Kidney epithelial cell (primary cell): Measurements from ENCODE around the gene SUMO4. TPM values are rescaled to one million over a fixed set of nuclear protein-coding genes. Genes with fewer than 3 reads are reported as not detected.

Source experiments
- DNase-seq: peaks from one replicate; pipeline ENCODE4 v3.0.0-alpha.2; 2010; ENCODE audit warnings: low read depth
- H3K27me3 ChIP-seq: 2 replicates; pipeline ENCODE4 v1.6.0; 2011; ENCODE audit warnings: low read length; ENCODE audit not compliant: control insufficient read depth, insufficient read depth
- H3K36me3 ChIP-seq: 2 replicates; pipeline ENCODE4 v1.5.1; 2011; ENCODE audit warnings: low read length; ENCODE audit not compliant: control insufficient read depth, insufficient read depth
- H3K4me3 ChIP-seq: 2 replicates; pipeline ENCODE4 v1.5.1; 2011; ENCODE audit warnings: low read depth, mild to moderate bottlenecking, control low read depth, low read length
- total RNA-seq: library from RNA; depleted of rRNA; stranded (reverse); fragments of >200 nt; gene quantifications from 2 replicates; pipeline ENCODE4 v1.2.3, GENCODE V29; 2015
- TF ChIP-seq, protein P1 (sequence below): IDR thresholded peaks from 2 replicates; pipeline ENCODE4 v1.5.1; 2011; ENCODE audit warnings: mild to moderate bottlenecking, moderate library complexity, low read length, control low read depth, inconsistent platforms; ENCODE audit not compliant: insufficient read depth, poor library complexity, severe bottlenecking

SUMO4 gene
- total RNA-seq, 1 donor from 2014 or later: not detected

DNA sequence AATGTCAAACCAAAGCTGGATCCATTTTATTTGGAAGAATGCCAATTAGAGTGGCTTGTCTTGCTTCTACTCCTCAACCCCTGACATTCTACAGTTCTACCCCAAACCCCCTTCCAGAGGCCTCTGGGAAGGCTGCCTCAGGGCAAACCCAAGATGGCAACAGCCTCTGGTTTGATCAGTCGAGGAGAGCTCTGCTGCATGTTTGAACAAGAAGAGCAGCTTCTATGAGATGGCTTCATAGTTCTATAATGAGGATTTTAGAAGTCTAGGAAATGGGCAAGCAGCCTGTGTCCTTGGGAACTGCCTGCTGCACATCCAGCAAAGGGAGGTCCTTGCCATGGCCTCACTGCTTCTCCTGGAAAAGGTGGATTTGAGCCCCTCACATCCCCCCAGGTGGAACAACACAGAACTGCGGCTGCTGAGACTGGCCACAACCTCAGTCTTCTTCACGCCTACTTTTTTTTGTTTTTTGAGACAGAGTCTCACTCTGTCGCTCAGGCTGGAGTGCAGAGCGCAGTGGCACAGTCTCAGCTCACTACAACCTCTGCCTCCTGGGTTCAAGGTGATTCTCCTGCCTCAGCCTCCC lies 46.8 kb downstream of the SUMO4 start:
- Histone ChIP-seq H3K4me3 (no peak overlapping the region), H3K27me3 (peaks cover 13% of the 10 kb centered on the region), H3K36me3 (no peaks in the 10 kb centered on the region)
- TF ChIP-seq, protein P1, sequence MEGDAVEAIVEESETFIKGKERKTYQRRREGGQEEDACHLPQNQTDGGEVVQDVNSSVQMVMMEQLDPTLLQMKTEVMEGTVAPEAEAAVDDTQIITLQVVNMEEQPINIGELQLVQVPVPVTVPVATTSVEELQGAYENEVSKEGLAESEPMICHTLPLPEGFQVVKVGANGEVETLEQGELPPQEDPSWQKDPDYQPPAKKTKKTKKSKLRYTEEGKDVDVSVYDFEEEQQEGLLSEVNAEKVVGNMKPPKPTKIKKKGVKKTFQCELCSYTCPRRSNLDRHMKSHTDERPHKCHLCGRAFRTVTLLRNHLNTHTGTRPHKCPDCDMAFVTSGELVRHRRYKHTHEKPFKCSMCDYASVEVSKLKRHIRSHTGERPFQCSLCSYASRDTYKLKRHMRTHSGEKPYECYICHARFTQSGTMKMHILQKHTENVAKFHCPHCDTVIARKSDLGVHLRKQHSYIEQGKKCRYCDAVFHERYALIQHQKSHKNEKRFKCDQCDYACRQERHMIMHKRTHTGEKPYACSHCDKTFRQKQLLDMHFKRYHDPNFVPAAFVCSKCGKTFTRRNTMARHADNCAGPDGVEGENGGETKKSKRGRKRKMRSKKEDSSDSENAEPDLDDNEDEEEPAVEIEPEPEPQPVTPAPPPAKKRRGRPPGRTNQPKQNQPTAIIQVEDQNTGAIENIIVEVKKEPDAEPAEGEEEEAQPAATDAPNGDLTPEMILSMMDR: no peak
- no peak for DNase-seq

DNA sequence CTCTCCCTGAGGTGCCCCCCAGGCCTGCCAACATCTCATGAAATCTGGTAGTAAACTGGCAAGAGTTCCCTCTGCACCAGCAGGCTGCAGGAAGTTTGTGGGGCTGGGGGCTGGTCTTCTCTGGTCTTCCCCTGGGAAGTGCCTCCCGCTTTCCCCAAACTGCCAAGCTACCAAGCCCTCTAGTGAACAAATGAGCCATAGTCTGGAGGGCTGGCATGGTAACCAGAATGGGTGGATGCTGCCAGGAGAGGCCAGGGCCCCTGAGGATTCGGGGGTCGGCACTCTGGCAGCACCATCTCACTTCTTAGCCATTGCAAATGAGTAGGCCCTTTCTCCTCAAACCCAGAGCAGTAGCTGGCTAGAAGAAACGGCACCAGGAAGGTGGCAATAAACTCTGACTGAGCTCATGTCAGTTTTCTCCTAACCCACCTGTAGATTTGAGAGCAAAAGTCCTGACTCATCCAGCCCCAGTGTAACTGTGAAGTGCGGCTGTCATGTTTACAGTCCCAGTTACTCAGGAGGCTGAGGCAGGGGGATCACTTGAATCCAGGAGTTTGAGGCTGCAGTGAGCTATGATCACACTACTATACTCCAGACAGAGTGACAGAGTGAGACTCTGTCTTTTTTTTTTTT lies 48.9 kb downstream of the SUMO4 start:
- DNase-seq: no peak
- Histone ChIP-seq H3K4me3 (no peak overlapping the region), H3K36me3 (no peaks in the 10 kb centered on the region), H3K27me3 (peaks cover 13% of the 10 kb centered on the region)
- TF ChIP-seq, protein P1: no peak

- no peak for DNase-seq
These were observed 50.0 kb downstream of the SUMO4 start for GRCh38 chr6:149449831-149450678.

More at GRCh38 chr6:149449831-149450678, 50.0 kb downstream of the SUMO4 start:
- TF ChIP-seq, protein P1: no peak
- peaks cover 13% of the 10 kb centered on the region for H3K27me3 ChIP-seq
- peak overlapping the region; percentile 36 for H3K4me3 ChIP-seq
- no peaks in the 10 kb centered on the region for H3K36me3 ChIP-seq

Other genes starting within 250 kb of the SUMO4 start
- gene TAB2, start 82.5 kb upstream of the SUMO4 start, total RNA-seq: 30.4 and 30.7 TPM in 2 replicates
- not detected in 2 replicates for gene ZC3H12D, start 84.8 kb downstream of the SUMO4 start, total RNA-seq
- gene PPIL4, start 145.8 kb downstream of the SUMO4 start, total RNA-seq: 26.5 and 34.6 TPM in 2 replicates
- 39.1 and 42.3 TPM in 2 replicates for gene GINM1, start 166.1 kb downstream of the SUMO4 start, total RNA-seq
- 16.7 and 17.9 TPM in 2 replicates for gene KATNA1, start 248.5 kb downstream of the SUMO4 start, total RNA-seq